D721Med (cell line): ENCODE data around the gene SMAGP.

Source experiments
- DNase-seq: peaks from one replicate; pipeline ENCODE4 v3.0.0; 2011; ENCODE audit warnings: low spot score; ENCODE audit not compliant: insufficient read length
- FAIRE-seq: peaks from 2 replicates; lab custom pipeline; 2011; peaks lifted over from hg19 to GRCh38; lab: Jason Lieb, UNC
- CTCF ChIP-seq: IDR thresholded peaks from 2 replicates; pipeline ENCODE4 v1.5.1; 2012; ENCODE audit warnings: mild to moderate bottlenecking, control low read depth; ENCODE audit not compliant: insufficient read depth; ENCODE audit errors: missing control alignments

Gene SMAGP

DNA sequence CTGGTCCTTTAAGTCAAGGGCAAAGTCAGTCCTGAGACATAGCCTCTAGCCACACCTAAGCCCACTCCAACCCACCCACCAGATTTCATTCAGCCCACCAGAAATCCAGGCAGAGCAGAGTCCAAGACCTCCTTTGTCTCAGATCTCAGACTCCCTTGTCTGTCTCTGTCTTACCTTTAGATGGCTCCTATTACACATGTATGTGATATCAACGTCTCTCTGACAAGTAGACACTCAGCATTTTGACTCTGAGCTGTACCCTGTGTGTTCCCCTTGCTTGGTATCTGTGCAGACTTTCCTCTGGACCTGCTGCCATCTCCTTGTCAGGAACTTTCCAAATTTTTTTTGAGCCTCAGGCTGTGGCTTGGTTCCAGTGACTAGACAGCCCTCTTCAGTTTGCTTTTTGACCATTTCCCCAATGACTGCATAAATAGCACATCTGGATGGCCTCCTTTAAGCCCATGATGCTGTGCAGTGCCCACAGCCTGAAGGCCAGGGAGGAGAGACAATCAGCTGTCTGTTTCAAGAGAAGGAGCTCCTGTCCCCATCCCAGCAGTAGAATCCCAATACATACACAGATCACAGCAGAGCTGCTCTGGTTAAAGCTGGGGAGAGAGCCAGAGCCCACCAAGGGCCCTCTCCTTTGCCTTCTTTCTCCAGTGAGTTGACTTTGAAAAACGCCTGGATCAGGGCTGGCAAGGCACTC, 59.4 kb downstream of the SMAGP start:
- no peak for FAIRE-seq
- TF ChIP-seq CTCF: no peak

GRCh38 chr12:51209259-51209658, 61.0 kb downstream of the SMAGP start:
- no peak for TF ChIP-seq CTCF
- FAIRE-seq (no peak), DNase-seq (no peak)

More for the DNA sequence above, 59.4 kb downstream of the SMAGP start:
- DNase-seq: no peak

GRCh38 chr12:51208016-51208660, 62.1 kb downstream of the SMAGP start:
- FAIRE-seq (no peak), DNase-seq (no peak)
- no peak for TF ChIP-seq CTCF

DNA sequence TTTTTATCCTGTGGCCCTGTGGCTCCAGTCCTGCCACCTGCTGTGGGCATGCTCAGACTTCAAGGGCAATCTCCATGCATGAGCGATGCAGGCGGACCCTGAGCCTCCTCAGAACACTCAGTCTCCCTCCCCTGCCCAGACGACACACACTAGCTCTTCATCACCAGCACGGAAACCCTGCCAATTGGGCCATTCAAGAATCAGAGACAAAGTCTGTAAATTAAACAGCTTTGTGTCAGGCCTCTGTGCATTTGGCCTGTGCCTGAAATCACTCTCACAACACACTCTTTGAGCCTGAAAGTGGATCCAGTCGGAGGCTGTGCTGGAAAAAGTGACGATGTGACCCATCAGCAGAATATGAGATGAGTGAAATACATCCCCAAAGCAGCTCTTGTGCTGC, 64.9 kb downstream of the SMAGP start:
- no peak for TF ChIP-seq CTCF
- FAIRE-seq: no peak

GRCh38 chr12:51202718-51203117, 67.5 kb downstream of the SMAGP start:
- FAIRE-seq: no peak
- no peak for TF ChIP-seq CTCF
- DNase-seq: no peak

More for the DNA sequence above, 64.9 kb downstream of the SMAGP start:
- DNase-seq: no peak

DNA sequence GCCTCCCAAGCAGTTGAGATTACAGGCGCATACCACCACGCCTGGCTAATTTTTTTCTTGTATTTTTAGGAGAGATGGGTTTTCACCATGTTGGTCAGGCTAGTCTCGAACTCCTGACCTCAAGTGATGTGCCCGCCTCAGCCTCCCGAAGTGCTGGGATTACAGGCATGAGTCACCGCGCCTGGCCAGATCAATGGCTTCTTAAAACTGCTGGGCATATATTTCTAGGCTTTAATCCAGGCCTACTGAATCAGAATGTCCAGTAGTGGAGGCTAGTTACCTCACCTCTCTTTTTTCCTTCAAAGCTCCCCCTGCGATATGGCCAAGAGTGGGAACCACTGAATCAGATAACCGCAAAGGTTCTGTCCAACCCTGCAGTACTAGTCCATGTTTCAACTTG, 69.4 kb downstream of the SMAGP start:
- TF ChIP-seq CTCF: no peak
- FAIRE-seq (no peak), DNase-seq (no peak)

- FAIRE-seq: no peak
- no peak for DNase-seq
Measured at GRCh38 chr12:51200156-51200555, 70.1 kb downstream of the SMAGP start.

More at GRCh38 chr12:51200156-51200555, 70.1 kb downstream of the SMAGP start:
- TF ChIP-seq CTCF: no peak
